ENCODE measurements around the gene CLEC11A.
"Not testable (repeated sequence)": the region's sequence is repeated elsewhere in the genome, so short reads cannot be mapped to it uniquely, and the experiment has no call there.

CLEC11A gene

GRCh38 chr19:50763521-50763920 is 40.4 kb downstream of the CLEC11A start:
- DNase-seq, result not testable (repeated sequence)

GRCh38 chr19:50764409-50764808 is 41.2 kb downstream of the CLEC11A start:
- DNase-seq, result no peak

- DNase-seq, result not testable (repeated sequence)
Observed at GRCh38 chr19:50766746-50767145, 43.6 kb downstream of the CLEC11A start.

GRCh38 chr19:50767263-50767662 is 44.1 kb downstream of the CLEC11A start:
- DNase-seq, result not testable (repeated sequence)

GRCh38 chr19:50768277-50768676 is 45.1 kb downstream of the CLEC11A start:
- no peak for DNase-seq

- DNase-seq, result not testable (repeated sequence)
Observed at GRCh38 chr19:50770164-50770563, 47.0 kb downstream of the CLEC11A start, which contains the start of gene GPR32. GPR32 (plus strand) TSS chr19:50770464; CDS start chr19:50770601, 137 bp downstream.

GRCh38 chr19:50770888-50771287 is 47.7 kb downstream of the CLEC11A start:
- DNase-seq, result no peak

GRCh38 chr19:50772476-50772875 is 49.3 kb downstream of the CLEC11A start:
- DNase-seq, result no peak

- DNase-seq, result not testable (repeated sequence)
Observed at GRCh38 chr19:50772912-50773311, 49.7 kb downstream of the CLEC11A start.

- DNase-seq, result not testable (repeated sequence)
Observed at GRCh38 chr19:50773454-50773853, 50.3 kb downstream of the CLEC11A start.
